ENCODE data around the gene RNF25. TPM values are rescaled to one million over a fixed set of nuclear protein-coding genes. Genes with fewer than 3 reads are reported as not detected.
A peak's percentile ranks its signal among the peaks of the same experiment; 100 is the strongest.

Gene RNF25
- polyA plus RNA-seq, 3 donors: 10.7 to 20.3 (median 12.9) TPM

GRCh38 chr2:218720048-218721041 lies 48.5 kb upstream of the RNF25 start:
- Histone ChIP-seq H3K9ac (ENCODE audit: insufficient read depth, low read length, poor library complexity, severe bottlenecking) (no peak overlapping the region), H2AFZ (ENCODE audit: insufficient read depth, low read depth, low read length, poor library complexity, severe bottlenecking) (no peak overlapping the region), H3K79me2 (ENCODE audit: insufficient read depth, low read length) (peaks cover 94% of the 10 kb centered on the region), H4K20me1 (ENCODE audit: insufficient read depth, low read length) (peaks cover 6% of the 10 kb centered on the region), H3K36me3 (replicated peaks in 1 of 2; ENCODE audit: control insufficient read depth in 1 of 2, insufficient read depth in 2 of 2, low read length in 2 of 2) (peaks cover 8 to 44% of the 10 kb centered on the region in 2 donors), H3K4me1 (ENCODE audit: control insufficient read depth in 1 of 2, insufficient read depth in 2 of 2, low read length in 2 of 2) (peaks cover 40 to 52% of the 10 kb centered on the region in 2 donors), H3K27me3 (ENCODE audit: control insufficient read depth in 2 of 2, insufficient read depth in 2 of 2, low read length in 2 of 2) (no peaks in the 10 kb centered on the region), H3K9me3 (replicated peaks in 1 of 2; ENCODE audit: control insufficient read depth in 1 of 2, insufficient read depth in 1 of 2, low read length in 2 of 2) (peaks cover under 1 to 6% of the 10 kb centered on the region in 2 donors), H3K4me2 (replicated peaks; ENCODE audit: extremely low read depth, low read length, poor library complexity, severe bottlenecking) (no peak overlapping the region), H3K4me3 (replicated peaks in 1 of 3; ENCODE audit: low read depth in 2 of 3, low read length in 3 of 3) (no peak overlapping the region), H3K27ac (ENCODE audit: low read depth in 1 of 2, low read length in 2 of 2) (no peak overlapping the region)
- peak overlapping the region in 1 of 7 donors; percentile 70 for H3K27ac Mint-ChIP-seq
- 91% methylated on average over 11 of the region's 19 CpGs for WGBS (ENCODE audit: insufficient coverage)
- no peak for TF ChIP-seq CTCF (IDR thresholded peaks at IDR 0.05)
- H3K4me1 Mint-ChIP-seq: peaks cover 58% of the 10 kb centered on the region
- intact Hi-C loops (cut with micrococcal nuclease): no loop called here
- peaks cover 32 to 49% of the 10 kb centered on the region in 2 donors for H3K36me3 Mint-ChIP-seq
- H3K27me3 Mint-ChIP-seq (ENCODE audit: low read depth in 3 of 3): peaks cover 0 to 6% (median 0%) of the 10 kb centered on the region in 3 donors
- DNase-seq: no peak
- peaks cover 0 to 4% (median under 1%) of the 10 kb centered on the region in 7 donors for H3K9me3 Mint-ChIP-seq
- H3K4me3 Mint-ChIP-seq: no peak overlapping the region

- peaks cover 0 to 6% (median 0%) of the 10 kb centered on the region in 3 donors for H3K27me3 Mint-ChIP-seq (ENCODE audit: low read depth in 3 of 3)
- 83% methylated on average over 1 of the region's 3 CpGs for WGBS (ENCODE audit: insufficient coverage)
- peaks cover 32 to 44% of the 10 kb centered on the region in 2 donors for H3K36me3 Mint-ChIP-seq
- H3K9me3 Mint-ChIP-seq: no peaks in the 10 kb centered on the region
- peaks cover 62% of the 10 kb centered on the region for H3K4me1 Mint-ChIP-seq
- intact Hi-C loops (cut with micrococcal nuclease): no loop called here
- no peak overlapping the region for H3K4me3 Mint-ChIP-seq
- H3K27ac ChIP-seq (ENCODE audit: low read depth in 1 of 2, low read length in 2 of 2): no peak overlapping the region
- no peak overlapping the region for H3K27ac Mint-ChIP-seq
- H3K36me3 ChIP-seq (replicated peaks in 1 of 2; ENCODE audit: control insufficient read depth in 1 of 2, insufficient read depth in 2 of 2, low read length in 2 of 2): peaks cover 8 to 40% of the 10 kb centered on the region in 2 donors
- no peak overlapping the region for H3K4me3 ChIP-seq (replicated peaks in 1 of 3; ENCODE audit: low read depth in 2 of 3, low read length in 3 of 3)
- H3K4me1 ChIP-seq (ENCODE audit: control insufficient read depth in 1 of 2, insufficient read depth in 2 of 2, low read length in 2 of 2): peaks cover 47 to 58% of the 10 kb centered on the region in 2 donors
- H3K9me3 ChIP-seq (replicated peaks in 1 of 2; ENCODE audit: control insufficient read depth in 1 of 2, insufficient read depth in 1 of 2, low read length in 2 of 2): no peaks in the 10 kb centered on the region
- DNase-seq: no peak
- peaks cover 94% of the 10 kb centered on the region for H3K79me2 ChIP-seq (ENCODE audit: insufficient read depth, low read length)
- no peak for TF ChIP-seq CTCF (IDR thresholded peaks at IDR 0.05)
- H3K27me3 ChIP-seq (ENCODE audit: control insufficient read depth in 2 of 2, insufficient read depth in 2 of 2, low read length in 2 of 2): no peaks in the 10 kb centered on the region
- no peak overlapping the region for H2AFZ ChIP-seq (ENCODE audit: insufficient read depth, low read depth, low read length, poor library complexity, severe bottlenecking)
- peaks cover 6% of the 10 kb centered on the region for H4K20me1 ChIP-seq (ENCODE audit: insufficient read depth, low read length)
- no peak overlapping the region for H3K9ac ChIP-seq (ENCODE audit: insufficient read depth, low read length, poor library complexity, severe bottlenecking)
- H3K4me2 ChIP-seq (replicated peaks; ENCODE audit: extremely low read depth, low read length, poor library complexity, severe bottlenecking): no peak overlapping the region
These were observed 47.7 kb upstream of the RNF25 start for GRCh38 chr2:218719457-218719856.

All from CD14-positive monocyte (primary cell).